ENCODE results near the gene CFAP20DC.

- TF ChIP-seq EZH2phosphoT487 (IDR thresholded peaks at IDR 0.05; ENCODE audit: low read depth, severe bottlenecking, unreplicated experiment) (no peak), CTCF (IDR thresholded peaks at IDR 0.05; ENCODE audit: poor library complexity) (no peak)
Observed at GRCh38 chr3:58874795-58875194, 175.0 kb downstream of the CFAP20DC start.
